T-helper 17 cell (primary cell): ENCODE results near the gene PTGS2. TPM values are rescaled to one million over a fixed set of nuclear protein-coding genes. Genes with fewer than 3 reads are reported as not detected.

Experiments used
- ATAC-seq: fragments of 150-1000 bp; cut with Tn5 transposase; 2 replicates; pipeline ENCODE4 v1.10.0; 2021; ENCODE audit warnings: mild to moderate bottlenecking, moderate library complexity
- DNase-seq, 3 donors: peaks; one replicate each; pipeline versions ENCODE4 v3.0.0 to v3.0.0-alpha.2; 2020 to 2021
- H3K9me3 ChIP-seq: one replicate; pipeline ENCODE4 v1.7.0; 2013; ENCODE audit warnings: low read length, mild to moderate bottlenecking; ENCODE audit not compliant: control insufficient read depth, poor library complexity, severe bottlenecking
- H3K27ac Mint-ChIP-seq: one replicate; pipeline ENCODE4 v1.8.0; 2022; ENCODE audit warnings: mild to moderate bottlenecking, moderate library complexity, mixed read lengths
- H3K27me3 Mint-ChIP-seq: one replicate; pipeline ENCODE4 v1.8.0; 2022; ENCODE audit warnings: mixed read lengths
- H3K36me3 Mint-ChIP-seq: one replicate; pipeline ENCODE4 v1.8.0; 2022; ENCODE audit warnings: low read depth, mixed read lengths
- H3K4me1 Mint-ChIP-seq: one replicate; pipeline ENCODE4 v1.8.0; 2022; ENCODE audit warnings: mild to moderate bottlenecking, mixed read lengths
- H3K4me3 Mint-ChIP-seq: one replicate; pipeline ENCODE4 v1.8.0; 2022; ENCODE audit warnings: mild to moderate bottlenecking, moderate library complexity, mixed read lengths
- total RNA-seq, 4 donors: library from RNA in 2 of 4; stranded (reverse) in 2 of 4; gene quantifications; one replicate each; pipeline ENCODE4 v1.2.3 and lab custom pipeline; 2022 to 2026

Gene PTGS2
- total RNA-seq, 2 donors from 2014 or later: 3.5 to 6.4 TPM

DNA sequence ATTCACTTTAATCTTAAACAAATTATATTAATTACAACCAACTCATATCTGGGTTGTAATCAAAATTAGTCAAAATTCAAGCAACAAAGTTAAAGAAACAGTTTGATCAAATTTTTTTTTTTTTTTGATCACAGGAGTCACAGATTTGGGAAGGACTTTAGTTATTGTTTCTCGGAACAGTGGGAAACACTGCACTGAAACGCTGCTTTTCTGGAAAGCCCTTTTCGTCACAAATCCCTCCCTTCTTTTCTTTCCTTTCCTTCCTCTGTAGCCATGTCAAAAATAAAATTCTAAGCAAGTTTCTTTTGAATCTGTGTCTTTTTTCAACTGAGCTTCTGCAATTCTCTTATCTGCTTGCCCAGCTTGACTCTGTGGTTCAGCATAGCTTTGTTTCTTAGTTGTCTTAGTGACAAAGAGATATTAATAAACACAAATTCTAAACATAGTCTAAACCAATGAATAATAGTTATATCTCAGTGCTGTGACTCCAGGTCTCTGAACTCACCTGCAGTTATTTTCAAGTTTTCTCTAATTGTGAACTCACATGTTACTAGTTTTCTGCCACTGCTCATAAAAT lies 53.8 kb downstream of the PTGS2 start:
- no peak overlapping the region for H3K27ac Mint-ChIP-seq
- peaks cover 6% of the 10 kb centered on the region for H3K27me3 Mint-ChIP-seq
- H3K4me3 Mint-ChIP-seq: no peak overlapping the region
- DNase-seq (no peak), ATAC-seq (no peak)
- no peaks in the 10 kb centered on the region for H3K36me3 Mint-ChIP-seq
- H3K4me1 Mint-ChIP-seq: peaks cover 2% of the 10 kb centered on the region
- H3K9me3 ChIP-seq: no peaks in the 10 kb centered on the region

DNA sequence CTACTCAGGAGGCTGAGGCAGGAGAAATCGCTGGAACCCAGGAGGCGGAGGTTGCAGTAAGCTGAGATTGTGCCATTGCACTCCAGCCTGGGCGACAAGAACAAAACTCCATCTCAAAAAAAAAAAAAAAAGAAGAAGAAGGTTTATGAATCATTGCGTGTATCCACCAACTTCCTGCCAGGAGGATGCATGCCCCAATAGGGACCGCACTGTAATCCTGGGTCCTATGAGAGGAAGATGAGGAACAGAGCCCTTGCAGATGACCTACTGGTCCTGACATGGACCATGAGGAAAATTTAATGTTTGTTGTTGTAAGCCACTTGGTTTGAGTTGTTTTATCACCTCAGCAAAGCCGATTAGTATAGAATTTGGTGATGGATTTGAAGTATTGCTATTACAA lies 56.7 kb downstream of the PTGS2 start:
- ATAC-seq (no peak), DNase-seq (no peak)
- Mint-ChIP-seq H3K4me1 (peaks cover 5% of the 10 kb centered on the region), H3K27me3 (peaks cover 6% of the 10 kb centered on the region), H3K4me3 (no peak overlapping the region), H3K36me3 (no peaks in the 10 kb centered on the region), H3K27ac (no peak overlapping the region)
- no peaks in the 10 kb centered on the region for H3K9me3 ChIP-seq

Other genes starting within 250 kb of the PTGS2 start
- not detected for gene PDC, start 219.3 kb downstream of the PTGS2 start, total RNA-seq
- under 1 TPM; 0.35 to 0.96 TPM for gene PLA2G4A, start 148.5 kb upstream of the PTGS2 start, total RNA-seq